ENCODE results near the gene LMTK3.

Gene LMTK3

GRCh38 chr19:48450441-48450840 lies 61.2 kb downstream of the LMTK3 start:
- TF ChIP-seq CTCF (conservative IDR thresholded peaks at IDR 0.05) (no peak), ZFX (IDR thresholded peaks at IDR 0.05) (no peak)
- H3K27ac ChIP-seq, result no peak overlapping the region

- no peak for TF ChIP-seq CTCF (conservative IDR thresholded peaks at IDR 0.05)
- no peak for TF ChIP-seq ZFX (IDR thresholded peaks at IDR 0.05)
- H3K27ac ChIP-seq, result no peak overlapping the region
Observed at GRCh38 chr19:48448563-48448962, 63.1 kb downstream of the LMTK3 start.

GRCh38 chr19:48446579-48446978 lies 65.1 kb downstream of the LMTK3 start:
- TF ChIP-seq CTCF (conservative IDR thresholded peaks at IDR 0.05) (no peak), ZFX (IDR thresholded peaks at IDR 0.05) (no peak)
- peak overlapping the region; percentile 80 for H3K27ac ChIP-seq

- peak within 1 kb of the TSS; percentile 80 for H3K27ac ChIP-seq
- TF ChIP-seq CTCF (conservative IDR thresholded peaks at IDR 0.05) (peak; percentile 44; the same call in 1 of the 2 replicates), ZFX (IDR thresholded peaks at IDR 0.05) (no peak)
Observed at GRCh38 chr19:48445606-48446481, 65.8 kb downstream of the LMTK3 start, which contains the start of gene GRWD1. TSS of gene GRWD1 (plus strand) at chr19:48445983. CDS start at chr19:48446006, 23 bp downstream.

- H3K27ac ChIP-seq, result peak overlapping the region; percentile 80
- no peak for TF ChIP-seq ZFX (IDR thresholded peaks at IDR 0.05)
- peak; percentile 63 for TF ChIP-seq CTCF (conservative IDR thresholded peaks at IDR 0.05)
Observed at GRCh38 chr19:48445256-48445605, 66.4 kb downstream of the LMTK3 start.

- TF ChIP-seq ZFX (IDR thresholded peaks at IDR 0.05) (no peak), CTCF (conservative IDR thresholded peaks at IDR 0.05) (no peak)
- peak overlapping the region; percentile 80 for H3K27ac ChIP-seq
Observed at GRCh38 chr19:48444936-48445200, 66.8 kb downstream of the LMTK3 start.

GRCh38 chr19:48444129-48444935 lies 67.3 kb downstream of the LMTK3 start:
- H3K27ac ChIP-seq, result peak overlapping the region; percentile 80
- TF ChIP-seq ZFX (IDR thresholded peaks at IDR 0.05) (no peak), CTCF (conservative IDR thresholded peaks at IDR 0.05) (no peak)

All from C4-2B (cell line).